H9 (cell line): ENCODE measurements around the gene CLEC19A. TPM values are rescaled to one million over a fixed set of nuclear protein-coding genes. Genes with fewer than 3 reads are reported as not detected.
"Not testable (repeated sequence)": the region's sequence is repeated elsewhere in the genome, so short reads cannot be mapped to it uniquely, and the experiment has no call there.

Experiments used
- DNase-seq: peaks from one replicate; pipeline ENCODE4 v3.0.0-alpha.2; 2017
- H2AFZ ChIP-seq: one replicate; pipeline ENCODE4 v1.6.1; 2013; ENCODE audit warnings: mild to moderate bottlenecking, low read length, control low read depth, moderate library complexity
- H2AK5ac ChIP-seq: 2 replicates; pipeline ENCODE4 v1.6.1; 2013; ENCODE audit warnings: low read length, control low read depth, mixed read lengths; ENCODE audit not compliant: insufficient read length
- H2BK120ac ChIP-seq: one replicate; pipeline ENCODE4 v1.6.1; 2013; ENCODE audit warnings: low read depth, mild to moderate bottlenecking, low read length, control low read depth, inconsistent platforms; ENCODE audit not compliant: poor library complexity, severe bottlenecking
- H2BK12ac ChIP-seq: 2 replicates; pipeline ENCODE4 v1.6.1; 2013; ENCODE audit warnings: low read length, control low read depth, mixed read lengths, low read depth; ENCODE audit not compliant: insufficient read length
- H2BK15ac ChIP-seq: 2 replicates; pipeline ENCODE4 v1.6.1; 2013; ENCODE audit warnings: low read depth, low read length, control low read depth
- H2BK20ac ChIP-seq: one replicate; pipeline ENCODE4 v1.6.1; 2013; ENCODE audit warnings: low read depth, mild to moderate bottlenecking, low read length, control low read depth, inconsistent platforms; ENCODE audit not compliant: poor library complexity, severe bottlenecking
- H2BK5ac ChIP-seq: 2 replicates; pipeline ENCODE4 v1.6.1; 2013; ENCODE audit warnings: low read length, control low read depth, mixed read lengths; ENCODE audit not compliant: insufficient read length
- H3K14ac ChIP-seq: 2 replicates; pipeline ENCODE4 v1.6.1; 2013; ENCODE audit warnings: low read length, control low read depth; ENCODE audit not compliant: insufficient read depth
- H3K18ac ChIP-seq: 2 replicates; pipeline ENCODE4 v1.6.1; 2013; ENCODE audit warnings: low read depth, mild to moderate bottlenecking, mixed read lengths, low read length, control low read depth; ENCODE audit not compliant: insufficient read length
- H3K23ac ChIP-seq: 2 replicates; pipeline ENCODE4 v1.6.1; 2013; ENCODE audit warnings: low read length, control low read depth, mixed read lengths, low read depth; ENCODE audit not compliant: insufficient read length
- H3K23me2 ChIP-seq: 2 replicates; pipeline ENCODE4 v1.6.1; 2013; ENCODE audit warnings: low read depth, mild to moderate bottlenecking, mixed read lengths, low read length, control low read depth; ENCODE audit not compliant: insufficient read length, poor library complexity, severe bottlenecking
- H3K27ac ChIP-seq: 2 replicates; pipeline ENCODE4 v1.5.1; 2013; ENCODE audit warnings: low read length, control low read depth, mixed read lengths, low read depth; ENCODE audit not compliant: insufficient read length
- H3K27me3 ChIP-seq: 2 replicates; pipeline ENCODE4 v1.6.1; 2013; ENCODE audit warnings: low read length, control low read depth, inconsistent platforms; ENCODE audit not compliant: insufficient read depth
- H3K4ac ChIP-seq: 2 replicates; pipeline ENCODE4 v1.6.1; 2013; ENCODE audit warnings: low read depth, mild to moderate bottlenecking, control low read depth, inconsistent platforms, low read length, moderate library complexity
- H3K4me1 ChIP-seq: 2 replicates; pipeline ENCODE4 v1.6.1; 2013; ENCODE audit warnings: low read length, control low read depth, inconsistent platforms; ENCODE audit not compliant: insufficient read depth
- H3K4me2 ChIP-seq: 2 replicates; pipeline ENCODE4 v1.6.1; 2013; ENCODE audit warnings: low read length, control low read depth, mixed read lengths; ENCODE audit not compliant: insufficient read length, insufficient read depth
- H3K56ac ChIP-seq: 2 replicates; pipeline ENCODE4 v1.6.1; 2013; ENCODE audit warnings: low read depth, mild to moderate bottlenecking, mixed read lengths, low read length, control low read depth; ENCODE audit not compliant: insufficient read length
- H3K79me1 ChIP-seq: 2 replicates; pipeline ENCODE4 v1.6.1; 2013; ENCODE audit warnings: low read depth, mild to moderate bottlenecking, moderate library complexity, low read length, control low read depth, inconsistent platforms; ENCODE audit not compliant: insufficient read depth, poor library complexity, severe bottlenecking
- H3K79me2 ChIP-seq: 2 replicates; pipeline ENCODE4 v1.6.1; 2013; ENCODE audit warnings: low read length, control low read depth, inconsistent platforms; ENCODE audit not compliant: insufficient read depth
- H3K9ac ChIP-seq: 2 replicates; pipeline ENCODE4 v1.6.1; 2013; ENCODE audit warnings: low read length, control low read depth, mixed read lengths; ENCODE audit not compliant: insufficient read length; ENCODE audit errors: extremely low read depth
- H3K9me3 ChIP-seq: one replicate; pipeline ENCODE4 v1.6.1; 2013; ENCODE audit warnings: low read depth, low read length, inconsistent platforms; ENCODE audit not compliant: control insufficient read depth
- H3T11ph ChIP-seq: one replicate; pipeline ENCODE4 v1.6.1; 2013; ENCODE audit warnings: mild to moderate bottlenecking, low read length, control low read depth, inconsistent platforms
- H4K20me1 ChIP-seq: one replicate; pipeline ENCODE4 v1.6.1; 2013; ENCODE audit not compliant: control insufficient read depth, insufficient read length, insufficient read depth
- H4K5ac ChIP-seq: 2 replicates; pipeline ENCODE4 v1.6.1; 2013; ENCODE audit warnings: low read depth, mild to moderate bottlenecking, mixed read lengths, low read length, control low read depth; ENCODE audit not compliant: insufficient read length
- H4K8ac ChIP-seq: replicated peaks from 2 replicates; pipeline ENCODE4 v1.6.1; 2013; ENCODE audit warnings: low read length, control low read depth, mixed read lengths, low read depth; ENCODE audit not compliant: insufficient read length
- H4K91ac ChIP-seq: 2 replicates; pipeline ENCODE4 v1.6.1; 2013; ENCODE audit warnings: low read depth, mild to moderate bottlenecking, moderate library complexity, mixed read lengths, low read length, control low read depth; ENCODE audit not compliant: insufficient read length
- H3K27ac Mint-ChIP-seq, 3 experiments: 2 replicates in 2 of 3; 3 replicates in 1 of 3; pipeline ENCODE4 v1.8.0; 2020 to 2021; ENCODE audit warnings: mixed read lengths in 3 of 3, mild to moderate bottlenecking in 1 of 3, moderate library complexity in 1 of 3
- H3K27me3 Mint-ChIP-seq: 2 replicates; pipeline ENCODE4 v1.8.0; 2021; ENCODE audit warnings: low read depth, mild to moderate bottlenecking, moderate library complexity, mixed read lengths
- H3K36me3 Mint-ChIP-seq, 3 experiments: 2 replicates in 2 of 3; 3 replicates in 1 of 3; pipeline ENCODE4 v1.8.0; 2020 to 2021; ENCODE audit warnings: low read depth in 3 of 3, mixed read lengths in 3 of 3; ENCODE audit not compliant: insufficient read depth in 1 of 3
- H3K4me1 Mint-ChIP-seq, 2 experiments: 2 replicates each; pipeline ENCODE4 v1.8.0; 2020; ENCODE audit warnings: mixed read lengths in 2 of 2
- H3K4me3 Mint-ChIP-seq, 2 experiments: 2 replicates in 1 of 2; 3 replicates in 1 of 2; pipeline ENCODE4 v1.8.0; 2020 to 2021; ENCODE audit warnings: mild to moderate bottlenecking in 2 of 2, mixed read lengths in 2 of 2, moderate library complexity in 1 of 2
- H3K9me3 Mint-ChIP-seq, 2 experiments: 2 replicates in 1 of 2; 3 replicates in 1 of 2; pipeline ENCODE4 v1.8.0; 2020; ENCODE audit warnings: mild to moderate bottlenecking in 2 of 2, mixed read lengths in 2 of 2, moderate library complexity in 1 of 2
- WGBS: extraction: QIAGEN DNeasy Blood & Tissue Kit; methylation state at CpG from one replicate; pipeline ENCODE4 v1.1.7; 2013; ENCODE audit warnings: missing lambda C conversion rate, low lambda C conversion rate, mixed read lengths; ENCODE audit not compliant: insufficient read length; ENCODE audit errors: extremely low coverage; 5-methylcytosine and 5-hydroxymethylcytosine counted together
- total RNA-seq: library from RNA; stranded (reverse); gene quantifications from 2 replicates; pipeline ENCODE4 v1.2.1, GENCODE V29; 2021
- TF ChIP-seq, protein P1 (sequence below): fragments of 200-600 bp; sonication (generic); conservative IDR thresholded peaks from 3 replicates; pipeline ENCODE4 v1.8.0; 2021; ENCODE audit warnings: antibody characterized with exemption, mild to moderate bottlenecking

Gene CLEC19A
- total RNA-seq, 1 experiment from 2014 or later, result not detected

DNA sequence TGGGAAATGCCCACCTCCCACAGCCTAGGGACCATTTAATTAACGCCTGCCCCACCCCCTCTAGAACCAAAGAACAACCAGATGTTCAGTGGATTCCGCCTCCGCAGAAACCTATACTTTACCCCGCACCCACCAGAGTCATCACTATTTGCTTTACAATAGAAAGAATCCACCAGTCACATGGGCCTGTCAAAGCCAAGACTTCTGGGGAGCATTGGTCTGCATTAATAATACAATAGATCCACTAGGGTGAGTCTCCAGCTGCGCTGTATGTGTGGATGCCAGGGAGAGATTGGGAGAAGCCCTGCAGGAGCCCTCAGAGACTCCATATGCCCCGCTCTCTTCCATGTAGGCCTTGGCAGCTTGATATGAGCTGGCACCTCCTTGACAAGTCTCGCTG lies 31.3 kb downstream of the CLEC19A start:
- Mint-ChIP-seq H3K27ac (peak overlapping the region in 2 of 3 experiments; percentile 63 to 84; a peak in 5 of 7 replicates), H3K36me3 (peaks cover 2 to 16% (median 9%) of the 10 kb centered on the region in 3 experiments; a peak in 6 of 7 replicates), H3K27me3 (no peaks in the 10 kb centered on the region; the same call in 1 of the 2 replicates), H3K4me1 (peaks cover 30 to 46% of the 10 kb centered on the region in 2 experiments), H3K9me3 (peaks cover 12% of the 10 kb centered on the region in 2 experiments), H3K4me3 (peak overlapping the region; percentile 21 to 51; a peak in 4 of 5 replicates)
- Histone ChIP-seq H2BK12ac (no peak overlapping the region), H3K27ac (no peak overlapping the region), H3K79me2 (no peaks in the 10 kb centered on the region), H2BK5ac (no peak overlapping the region), H3K23me2 (no peaks in the 10 kb centered on the region), H3K56ac (no peak overlapping the region), H3K4me1 (peaks cover 10% of the 10 kb centered on the region; the same call in 1 of the 2 replicates), H3K9me3 (peaks cover 7% of the 10 kb centered on the region), H3K14ac (no peak overlapping the region), H3K4ac (no peak overlapping the region), H2BK15ac (no peak overlapping the region), H3K4me2 (peak overlapping the region; percentile 36), H2AK5ac (no peak overlapping the region), H3T11ph (no peak overlapping the region), H4K5ac (no peak overlapping the region), H3K27me3 (no peaks in the 10 kb centered on the region), H4K8ac (no peak overlapping the region), H2AFZ (no peak overlapping the region), H3K18ac (no peak overlapping the region), H4K20me1 (no peaks in the 10 kb centered on the region), H3K9ac (no peak overlapping the region), H3K23ac (no peak overlapping the region), H4K91ac (no peak overlapping the region), H2BK20ac (no peak overlapping the region), H2BK120ac (peak overlapping the region; percentile 42), H3K79me1 (no peaks in the 10 kb centered on the region)
- WGBS, result no CpG with 5 or more reads among the region's 7 CpGs
- TF ChIP-seq, protein P1, sequence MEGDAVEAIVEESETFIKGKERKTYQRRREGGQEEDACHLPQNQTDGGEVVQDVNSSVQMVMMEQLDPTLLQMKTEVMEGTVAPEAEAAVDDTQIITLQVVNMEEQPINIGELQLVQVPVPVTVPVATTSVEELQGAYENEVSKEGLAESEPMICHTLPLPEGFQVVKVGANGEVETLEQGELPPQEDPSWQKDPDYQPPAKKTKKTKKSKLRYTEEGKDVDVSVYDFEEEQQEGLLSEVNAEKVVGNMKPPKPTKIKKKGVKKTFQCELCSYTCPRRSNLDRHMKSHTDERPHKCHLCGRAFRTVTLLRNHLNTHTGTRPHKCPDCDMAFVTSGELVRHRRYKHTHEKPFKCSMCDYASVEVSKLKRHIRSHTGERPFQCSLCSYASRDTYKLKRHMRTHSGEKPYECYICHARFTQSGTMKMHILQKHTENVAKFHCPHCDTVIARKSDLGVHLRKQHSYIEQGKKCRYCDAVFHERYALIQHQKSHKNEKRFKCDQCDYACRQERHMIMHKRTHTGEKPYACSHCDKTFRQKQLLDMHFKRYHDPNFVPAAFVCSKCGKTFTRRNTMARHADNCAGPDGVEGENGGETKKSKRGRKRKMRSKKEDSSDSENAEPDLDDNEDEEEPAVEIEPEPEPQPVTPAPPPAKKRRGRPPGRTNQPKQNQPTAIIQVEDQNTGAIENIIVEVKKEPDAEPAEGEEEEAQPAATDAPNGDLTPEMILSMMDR, result no peak
- DNase-seq, result peak; percentile 51

DNA sequence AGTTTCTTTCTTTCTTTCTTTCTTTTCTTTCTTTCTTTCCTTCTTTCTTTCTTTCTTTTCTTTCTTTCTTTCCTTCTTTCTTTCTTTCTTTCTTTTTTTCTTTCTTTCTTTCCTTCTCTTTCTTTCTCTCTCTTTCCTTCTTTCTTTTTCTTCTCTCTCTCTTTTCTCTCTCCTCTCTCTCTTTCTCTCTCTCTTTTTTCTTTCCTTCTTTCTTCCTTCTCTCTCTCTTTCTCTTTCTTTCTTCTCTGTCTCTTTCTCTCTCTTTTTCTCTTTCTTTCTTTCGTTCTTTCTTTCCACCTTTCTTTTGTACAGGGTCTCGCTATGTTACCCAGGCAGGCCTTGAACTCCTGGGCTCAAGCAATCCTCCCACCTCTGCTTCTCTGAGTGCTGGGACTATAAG lies 35.7 kb downstream of the CLEC19A start:
- H3K79me1 ChIP-seq, H3K27me3 Mint-ChIP-seq, H3K27me3 ChIP-seq, H2AFZ ChIP-seq, H2BK120ac ChIP-seq, H3K23ac ChIP-seq, H2BK5ac ChIP-seq, H3K23me2 ChIP-seq, H3K79me2 ChIP-seq, H3T11ph ChIP-seq, H3K56ac ChIP-seq, H3K18ac ChIP-seq, H3K4me3 Mint-ChIP-seq, H2AK5ac ChIP-seq, DNase-seq, H2BK12ac ChIP-seq, H3K4ac ChIP-seq, H4K20me1 ChIP-seq, H3K14ac ChIP-seq, H3K4me1 ChIP-seq, H3K4me2 ChIP-seq, H4K91ac ChIP-seq, H3K9me3 ChIP-seq, H4K8ac ChIP-seq, H2BK15ac ChIP-seq, H3K9me3 Mint-ChIP-seq, H3K36me3 Mint-ChIP-seq, H3K9ac ChIP-seq, H4K5ac ChIP-seq, H3K27ac ChIP-seq, H2BK20ac ChIP-seq: not testable (repeated sequence)
- Mint-ChIP-seq H3K27ac (peak overlapping the region in 1 of 3 experiments; percentile 14; a peak in 1 of 7 replicates), H3K4me1 (peaks cover 20 to 37% of the 10 kb centered on the region in 2 experiments)
- no CpG with 5 or more reads among the region's 2 CpGs for WGBS
